ENCODE results near the gene AKT1.

Gene AKT1

GRCh38 chr14:104772707-104773504, 22.6 kb downstream of the AKT1 start:
- no peak for DNase-seq (ENCODE audit: low read depth)

DNA sequence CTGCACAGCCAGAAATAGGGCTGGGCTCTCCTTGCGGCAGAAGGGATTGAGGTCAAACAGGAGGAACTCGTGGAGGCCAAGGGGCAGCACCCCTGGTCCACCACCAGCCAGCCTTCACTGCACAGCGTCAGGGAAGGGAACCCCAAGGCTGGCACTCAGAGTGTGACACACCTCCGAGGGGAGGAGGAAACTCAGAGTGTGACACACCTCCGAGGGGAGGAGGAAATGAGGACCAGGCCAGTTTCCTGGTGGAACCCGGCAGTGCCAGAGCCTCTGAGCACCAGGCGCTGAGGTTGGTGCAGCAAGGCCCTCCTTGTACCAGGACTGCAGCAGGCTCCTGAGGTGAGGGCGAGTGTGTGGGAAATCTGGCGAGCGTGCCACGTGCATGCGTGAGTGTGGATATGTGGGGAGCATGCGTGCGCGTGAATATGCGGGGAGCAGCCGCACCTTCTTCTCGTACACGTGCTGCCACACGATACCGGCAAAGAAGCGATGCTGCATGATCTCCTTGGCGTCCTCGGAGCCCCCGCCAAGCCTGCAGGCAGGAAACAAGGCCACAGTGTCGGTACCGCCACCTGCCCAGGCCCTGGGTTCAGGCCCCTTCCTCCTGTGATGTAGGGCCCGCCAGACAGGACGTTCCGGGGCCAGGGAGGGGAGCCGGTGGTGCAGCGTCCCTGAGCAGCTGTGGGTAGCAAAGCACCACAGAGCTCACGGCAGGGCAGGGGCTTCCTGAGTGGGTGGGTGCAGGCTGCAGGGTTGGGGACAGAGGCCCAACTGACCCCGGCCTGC, 23.4 kb downstream of the AKT1 start:
- no peak for DNase-seq (ENCODE audit: low read depth)

- DNase-seq (ENCODE audit: low read depth) = no peak
These were observed 24.2 kb downstream of the AKT1 start for GRCh38 chr14:104771374-104771773.

GRCh38 chr14:104770851-104771272, 24.7 kb downstream of the AKT1 start:
- DNase-seq (ENCODE audit: low read depth) = no peak

DNA sequence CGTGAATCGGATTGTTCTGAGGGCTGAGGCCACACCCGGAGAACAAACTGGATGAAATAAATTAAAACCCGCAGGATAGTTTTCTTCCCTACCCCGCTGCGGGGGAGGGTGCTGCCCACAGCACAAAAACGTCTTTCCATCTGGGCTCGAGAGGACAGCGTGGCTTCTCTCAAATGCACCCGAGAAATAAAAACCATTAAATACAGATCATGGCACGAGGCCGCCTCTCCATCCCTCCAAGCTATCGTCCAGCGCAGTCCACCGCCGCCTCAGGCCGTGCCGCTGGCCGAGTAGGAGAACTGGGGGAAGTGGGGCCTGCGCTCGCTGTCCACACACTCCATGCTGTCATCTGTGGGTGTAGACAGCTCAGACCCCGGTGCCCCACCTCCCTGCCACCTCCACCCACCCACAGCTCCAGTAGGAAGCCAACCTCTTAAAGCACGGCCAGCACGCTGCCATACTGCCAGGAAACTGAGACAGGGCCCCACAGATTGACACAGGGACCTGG, 25.4 kb downstream of the AKT1 start:
- DNase-seq (ENCODE audit: low read depth) = no peak

GRCh38 chr14:104769324-104770071, 26.1 kb downstream of the AKT1 start:
- DNase-seq (ENCODE audit: low read depth) = no peak

DNA sequence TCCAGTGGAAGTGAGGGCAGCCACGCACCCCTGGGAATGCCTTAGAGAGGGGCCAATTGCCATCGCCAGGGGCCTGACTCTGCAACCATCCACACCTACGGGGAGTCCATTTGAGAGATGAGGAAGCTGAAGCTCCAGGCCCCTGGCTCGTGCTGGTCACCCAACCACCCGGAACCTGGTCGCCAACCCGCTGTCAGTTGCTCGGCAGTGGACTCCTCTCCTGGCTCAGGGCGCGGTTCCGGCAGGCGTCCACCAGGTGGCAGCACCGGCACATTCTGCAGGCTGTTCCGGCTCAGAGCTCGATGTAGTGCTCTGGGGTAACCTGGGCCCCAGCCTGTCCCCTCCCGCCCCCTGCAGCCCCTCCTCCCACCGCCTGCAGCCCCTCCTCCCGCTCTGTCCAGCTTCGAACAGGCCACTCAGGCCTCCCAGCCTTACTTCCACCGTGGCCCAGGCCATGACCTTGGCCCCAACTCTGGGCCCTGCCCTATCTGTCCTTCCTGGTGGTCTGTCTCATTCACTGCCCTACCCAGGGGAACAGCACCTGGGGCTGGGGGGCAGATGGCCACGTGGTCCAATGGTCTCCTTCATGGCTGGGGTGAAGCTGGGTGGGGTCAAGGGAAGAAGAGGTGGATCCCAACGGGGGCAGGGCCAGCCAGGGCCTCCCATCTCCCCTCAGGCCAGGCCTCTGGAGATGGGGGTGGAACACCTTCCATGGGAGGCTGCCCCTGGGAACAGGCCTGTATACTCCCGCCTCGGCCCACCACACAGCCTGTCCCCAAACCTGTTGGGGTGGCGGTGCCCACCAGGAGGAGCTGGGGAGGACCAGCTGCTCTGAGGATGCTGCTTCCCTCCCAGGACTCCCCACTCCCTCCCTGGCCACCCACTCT, 26.9 kb downstream of the AKT1 start:
- DNase-seq (ENCODE audit: low read depth) = peak; percentile 87

GRCh38 chr14:104767634-104767918, 28.0 kb downstream of the AKT1 start:
- DNase-seq (ENCODE audit: low read depth) = no peak

DNA sequence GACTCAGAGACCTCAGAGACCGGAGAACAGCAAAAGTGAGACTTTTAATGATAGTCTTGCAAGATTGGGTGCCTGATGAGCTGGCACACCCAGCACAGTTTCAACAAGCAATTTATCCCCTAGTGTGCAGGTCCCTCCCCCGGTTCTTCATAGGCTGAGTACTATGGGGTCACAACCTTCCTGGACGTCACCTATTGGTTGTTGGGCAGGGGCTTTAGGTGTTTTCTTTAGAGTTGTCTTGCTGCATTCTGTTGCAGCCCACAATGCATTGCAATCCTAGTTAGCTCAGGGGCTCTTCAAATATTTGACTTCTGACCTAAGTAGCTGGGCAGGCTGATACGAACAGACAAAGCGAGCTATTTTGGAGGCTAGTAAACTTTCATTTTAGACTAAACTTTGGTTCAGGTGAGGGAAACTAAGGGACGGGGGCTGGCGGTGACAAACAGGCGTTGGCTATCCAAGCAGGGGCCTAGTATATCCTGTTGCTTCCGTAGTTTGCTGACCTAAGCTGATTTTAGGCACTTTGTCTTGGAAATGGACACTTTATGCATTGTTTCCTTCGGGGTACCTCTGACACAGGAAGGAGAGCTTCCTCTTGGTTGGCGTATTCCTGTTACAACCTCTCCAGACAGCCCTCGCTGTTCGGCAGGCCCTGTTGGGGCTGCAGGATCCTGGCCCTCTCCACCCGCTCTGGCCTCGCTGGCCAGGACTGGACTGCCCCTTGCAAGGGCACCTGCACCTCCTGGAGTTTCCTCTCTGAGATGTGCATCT, 28.5 kb downstream of the AKT1 start:
- DNase-seq (ENCODE audit: low read depth) = no peak

DNA sequence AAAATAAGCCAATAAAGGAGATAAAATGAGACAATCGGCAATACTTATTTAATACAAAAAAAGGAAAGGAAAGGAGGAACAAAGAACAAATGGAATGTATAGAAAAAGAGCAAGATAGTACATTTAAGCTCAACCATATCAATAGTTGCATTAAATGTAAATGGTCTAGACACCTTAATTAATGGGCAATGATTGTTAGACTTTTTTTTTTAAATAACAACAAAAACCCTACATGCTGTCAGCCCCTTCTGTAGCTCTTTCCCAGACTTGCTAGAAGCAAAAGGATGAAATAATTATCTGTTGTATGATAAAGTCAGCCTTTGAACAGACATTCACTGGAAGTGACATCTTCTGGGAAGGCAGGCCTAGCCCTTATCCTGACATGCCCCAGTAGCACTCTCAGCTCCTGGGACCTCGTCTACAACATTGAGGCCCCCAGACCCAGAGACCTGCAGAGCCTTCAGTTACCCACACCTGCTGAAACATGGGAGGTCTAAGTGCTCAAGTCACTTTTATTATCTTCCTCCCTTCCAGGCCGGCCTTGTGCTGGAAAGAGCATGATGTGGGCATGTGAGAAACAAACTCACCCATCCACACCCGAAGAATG, 29.2 kb downstream of the AKT1 start:
- DNase-seq (ENCODE audit: low read depth) = no peak

DNA sequence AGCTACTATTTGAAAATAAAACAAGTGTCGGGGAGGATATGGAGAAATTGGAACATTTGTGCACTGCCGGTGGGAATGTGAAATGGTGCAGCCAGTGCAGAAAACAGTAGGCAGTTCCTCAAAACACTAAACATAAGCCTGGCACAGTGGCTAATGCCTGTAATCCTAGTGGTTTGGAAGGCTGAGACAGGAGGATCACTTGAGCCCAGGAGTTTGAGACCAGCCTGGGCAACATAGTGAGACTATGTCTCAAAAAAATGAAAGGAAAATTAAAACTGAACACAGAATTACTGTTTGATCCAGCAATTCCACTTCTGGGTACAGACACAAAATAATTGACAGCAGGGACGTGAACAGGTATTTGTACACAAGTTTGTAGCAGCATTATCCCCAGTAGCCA, 30.0 kb downstream of the AKT1 start:
- DNase-seq (ENCODE audit: low read depth) = no peak

- no peak for DNase-seq (ENCODE audit: low read depth)
These were observed 36.3 kb downstream of the AKT1 start for GRCh38 chr14:104758981-104759969.

DNA sequence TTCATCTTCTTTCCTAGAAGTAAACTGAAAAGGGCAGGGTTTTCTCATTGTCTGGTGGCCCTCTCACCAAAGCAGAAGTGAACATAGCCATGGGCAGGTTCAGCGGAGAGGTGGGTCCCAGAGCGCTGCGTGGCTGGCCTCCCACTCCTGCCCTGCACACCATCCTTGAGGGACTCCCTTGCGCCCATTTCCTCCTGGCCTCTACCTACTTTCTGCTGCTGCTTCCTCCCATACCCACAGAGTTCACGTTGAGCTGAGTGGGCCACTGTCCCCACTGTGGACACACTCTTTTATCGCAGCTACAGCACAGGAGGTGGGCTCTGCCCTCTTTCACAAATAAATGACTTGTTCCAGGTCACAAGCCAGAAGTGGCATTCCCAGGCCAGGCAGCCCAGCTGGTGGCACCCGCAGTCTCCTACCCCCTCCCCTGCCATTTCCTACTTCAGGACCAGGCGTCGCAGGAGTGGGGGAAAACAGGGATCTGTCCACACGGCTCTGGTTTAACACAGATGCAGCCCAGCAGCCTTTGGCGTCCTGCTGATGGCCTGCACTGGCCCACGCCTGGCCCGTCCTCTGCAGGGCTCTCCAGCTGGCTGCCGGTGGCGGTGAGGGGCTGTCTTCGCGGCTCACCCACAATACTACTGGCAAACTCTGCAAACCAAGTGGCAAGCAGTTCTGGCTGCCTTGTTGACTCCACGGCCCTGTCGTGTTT, 37.7 kb downstream of the AKT1 start:
- DNase-seq (ENCODE audit: low read depth) = no peak

- DNase-seq (ENCODE audit: low read depth) = no peak
These were observed 38.3 kb downstream of the AKT1 start for GRCh38 chr14:104757238-104757585.

DNA sequence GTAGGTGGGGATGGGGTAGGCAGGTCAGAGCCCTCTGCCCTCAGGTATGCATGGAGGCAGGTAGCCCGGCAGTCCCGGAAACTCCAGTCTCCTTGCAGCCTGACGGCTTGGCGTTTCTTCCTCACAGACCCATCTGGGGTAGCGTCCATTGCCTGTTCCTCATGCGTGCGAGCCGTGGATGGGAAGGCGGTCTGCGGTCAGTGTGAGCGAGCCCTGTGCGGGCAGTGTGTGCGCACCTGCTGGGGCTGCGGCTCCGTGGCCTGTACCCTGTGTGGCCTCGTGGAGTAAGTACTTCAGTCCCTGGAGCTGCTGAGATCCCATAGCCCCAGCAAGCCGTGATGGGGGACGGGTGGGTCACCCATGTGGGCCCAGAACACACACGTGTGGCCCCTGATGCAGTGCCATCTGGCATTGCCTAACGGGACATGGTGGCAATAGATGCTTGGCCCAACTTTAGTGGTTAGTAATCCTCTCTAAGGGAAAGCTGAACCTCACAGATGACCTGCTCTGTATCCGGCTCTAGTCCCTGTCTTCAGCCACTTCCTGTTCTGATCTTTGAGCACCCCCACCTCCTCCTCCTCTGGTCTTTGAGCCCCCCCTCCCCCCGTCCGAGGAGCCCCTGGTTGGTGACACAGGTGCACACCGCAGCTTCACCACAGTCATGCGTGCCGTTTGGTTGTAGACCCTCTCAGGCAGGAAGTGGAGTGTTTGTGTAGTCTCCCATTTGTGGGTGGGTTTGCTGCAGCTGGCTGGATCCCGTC, 38.9 kb downstream of the AKT1 start:
- no peak for DNase-seq (ENCODE audit: low read depth)

- DNase-seq (ENCODE audit: low read depth) = no peak
These were observed 39.9 kb downstream of the AKT1 start for GRCh38 chr14:104755621-104756020.

DNA sequence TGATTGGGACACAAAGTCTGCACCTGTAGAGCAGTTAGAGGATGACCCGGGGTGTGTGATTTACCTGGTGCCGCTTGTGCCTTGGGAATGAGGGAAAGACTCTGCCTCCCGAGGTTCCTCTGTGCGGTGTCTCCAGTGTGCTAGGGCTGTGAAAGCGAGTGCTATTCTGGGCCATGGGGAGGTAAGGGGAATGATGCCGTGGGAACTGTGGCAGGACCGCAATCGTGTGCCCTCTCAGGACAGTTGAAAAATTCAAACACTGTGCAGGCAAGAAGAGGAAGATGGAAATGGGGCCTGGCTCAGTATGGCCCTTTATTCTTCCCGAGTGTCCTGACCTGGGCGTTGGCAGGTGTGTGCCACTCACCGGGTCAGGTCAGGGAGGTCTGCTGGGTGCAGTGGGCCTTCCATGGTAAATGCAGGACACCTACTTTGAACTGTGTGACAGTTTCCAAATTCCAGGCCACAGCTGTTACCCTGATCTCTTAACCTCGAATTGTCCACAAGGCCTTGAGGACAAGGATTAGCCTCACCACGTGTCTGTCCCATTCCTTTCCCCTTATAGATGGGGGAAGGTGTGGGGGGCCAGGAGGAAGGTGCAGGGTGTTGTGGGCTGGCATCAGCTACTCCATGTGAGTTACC, 41.2 kb downstream of the AKT1 start:
- no peak for DNase-seq (ENCODE audit: low read depth)
